NB4 (cell line): ENCODE results near the gene GPRC5B.

ENCODE experiments used
- POLR2A ChIP-seq: IDR thresholded peaks from 2 replicates; pipeline ENCODE4 v1.6.1; 2011; ENCODE audit warnings: mild to moderate bottlenecking; ENCODE audit not compliant: insufficient read length; ENCODE audit errors: extremely low read depth
- TF ChIP-seq, protein P1 (sequence below): IDR thresholded peaks from one replicate; pipeline ENCODE4 v1.5.1; 2012; ENCODE audit warnings: low read depth, low read length
- TF ChIP-seq, protein P2 (sequence below): IDR thresholded peaks from 2 replicates; pipeline ENCODE4 v1.6.1; 2011; ENCODE audit warnings: low read depth, low read length

- TF ChIP-seq, protein P1, sequence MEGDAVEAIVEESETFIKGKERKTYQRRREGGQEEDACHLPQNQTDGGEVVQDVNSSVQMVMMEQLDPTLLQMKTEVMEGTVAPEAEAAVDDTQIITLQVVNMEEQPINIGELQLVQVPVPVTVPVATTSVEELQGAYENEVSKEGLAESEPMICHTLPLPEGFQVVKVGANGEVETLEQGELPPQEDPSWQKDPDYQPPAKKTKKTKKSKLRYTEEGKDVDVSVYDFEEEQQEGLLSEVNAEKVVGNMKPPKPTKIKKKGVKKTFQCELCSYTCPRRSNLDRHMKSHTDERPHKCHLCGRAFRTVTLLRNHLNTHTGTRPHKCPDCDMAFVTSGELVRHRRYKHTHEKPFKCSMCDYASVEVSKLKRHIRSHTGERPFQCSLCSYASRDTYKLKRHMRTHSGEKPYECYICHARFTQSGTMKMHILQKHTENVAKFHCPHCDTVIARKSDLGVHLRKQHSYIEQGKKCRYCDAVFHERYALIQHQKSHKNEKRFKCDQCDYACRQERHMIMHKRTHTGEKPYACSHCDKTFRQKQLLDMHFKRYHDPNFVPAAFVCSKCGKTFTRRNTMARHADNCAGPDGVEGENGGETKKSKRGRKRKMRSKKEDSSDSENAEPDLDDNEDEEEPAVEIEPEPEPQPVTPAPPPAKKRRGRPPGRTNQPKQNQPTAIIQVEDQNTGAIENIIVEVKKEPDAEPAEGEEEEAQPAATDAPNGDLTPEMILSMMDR: no peak
- no peak for TF ChIP-seq POLR2A
- TF ChIP-seq, protein P2, sequence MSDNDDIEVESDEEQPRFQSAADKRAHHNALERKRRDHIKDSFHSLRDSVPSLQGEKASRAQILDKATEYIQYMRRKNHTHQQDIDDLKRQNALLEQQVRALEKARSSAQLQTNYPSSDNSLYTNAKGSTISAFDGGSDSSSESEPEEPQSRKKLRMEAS: no peak
Observed at GRCh38 chr16:19876501-19877059, 8.1 kb downstream of the GPRC5B start.
